Measurements from ENCODE around the gene MRPL45.
"Not testable (repeated sequence)": the region's sequence is repeated elsewhere in the genome, so short reads cannot be mapped to it uniquely, and the experiment has no call there.

GRCh38 chr17:38288217-38288827, 8.6 kb upstream of the MRPL45 start:
- TF ChIP-seq CTCF (IDR thresholded peaks at IDR 0.05) = peak in 1 of 4 experiments; percentile 12
- TF ChIP-seq POLR2A (IDR thresholded peaks at IDR 0.05) = not testable (repeated sequence)

Data from uterus (tissue), 2 donors.